ENCODE results near the gene HECA. TPM values are rescaled to one million over a fixed set of nuclear protein-coding genes. Genes with fewer than 3 reads are reported as not detected.
"Not testable (repeated sequence)": the region's sequence is repeated elsewhere in the genome, so short reads cannot be mapped to it uniquely, and the experiment has no call there.

The HECA gene
- total RNA-seq, 2 donors from 2014 or later: 59.6 to 83.3 TPM

DNA sequence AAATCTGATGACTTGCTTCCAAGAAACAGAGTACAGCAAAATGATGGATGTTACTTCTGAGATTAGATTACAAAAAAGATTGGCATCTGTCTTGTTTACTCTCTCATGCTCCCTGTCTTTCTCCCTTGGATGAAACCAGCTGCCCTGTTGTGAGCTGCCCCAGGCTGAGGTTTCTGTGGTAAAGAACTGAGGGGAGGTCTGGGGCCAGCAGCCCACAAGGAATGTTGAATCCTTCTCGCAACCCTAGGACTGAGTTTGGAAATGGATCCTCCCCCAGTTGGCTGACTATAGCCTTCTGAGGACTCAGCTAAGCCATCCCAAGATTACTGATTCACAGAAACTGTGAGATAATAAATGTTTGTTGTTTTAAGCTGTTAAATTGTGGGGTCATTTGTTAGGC is 5.6 kb upstream of the HECA start:
- Mint-ChIP-seq H3K36me3 (peaks cover 0 to 8% of the 10 kb centered on the region in 2 donors), H3K9me3 (no peaks in the 10 kb centered on the region), H3K27ac (no peak overlapping the region)
- ATAC-seq: no peak
- DNase-seq (ENCODE audit: low spot score in 2 of 2): no peak

DNA sequence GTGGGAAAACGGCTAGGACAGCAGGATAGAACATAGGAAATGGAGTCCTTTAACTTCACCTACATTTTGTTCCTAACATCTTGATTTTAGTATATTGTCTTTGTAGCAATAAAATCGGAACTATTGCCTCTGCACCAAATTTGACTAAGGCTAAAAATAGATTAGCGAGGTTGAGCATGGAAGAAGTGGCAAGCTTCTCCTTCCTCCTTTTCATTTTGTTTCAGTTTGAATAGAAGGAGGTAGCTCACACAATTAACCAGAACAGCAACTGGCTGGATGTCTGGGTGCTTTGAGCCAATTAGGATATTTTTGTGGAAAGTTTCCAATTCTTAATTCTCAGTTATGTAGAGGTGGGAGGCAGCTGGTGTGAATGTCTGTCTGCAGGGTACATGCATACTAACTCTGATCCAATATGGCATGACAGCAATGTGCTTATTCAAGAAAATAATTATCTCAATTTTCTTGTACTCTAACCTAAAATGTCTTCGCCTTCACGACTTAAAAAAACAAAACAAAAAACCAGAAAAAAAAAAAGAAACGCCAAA is 3.1 kb upstream of the HECA start:
- DNase-seq (ENCODE audit: low spot score in 2 of 2) (no peak), ATAC-seq (no peak)
- Mint-ChIP-seq H3K36me3 (peaks cover 11 to 19% of the 10 kb centered on the region in 2 donors), H3K27ac (peak overlapping the region in 1 of 2 donors; percentile 60), H3K9me3 (no peaks in the 10 kb centered on the region)

DNA sequence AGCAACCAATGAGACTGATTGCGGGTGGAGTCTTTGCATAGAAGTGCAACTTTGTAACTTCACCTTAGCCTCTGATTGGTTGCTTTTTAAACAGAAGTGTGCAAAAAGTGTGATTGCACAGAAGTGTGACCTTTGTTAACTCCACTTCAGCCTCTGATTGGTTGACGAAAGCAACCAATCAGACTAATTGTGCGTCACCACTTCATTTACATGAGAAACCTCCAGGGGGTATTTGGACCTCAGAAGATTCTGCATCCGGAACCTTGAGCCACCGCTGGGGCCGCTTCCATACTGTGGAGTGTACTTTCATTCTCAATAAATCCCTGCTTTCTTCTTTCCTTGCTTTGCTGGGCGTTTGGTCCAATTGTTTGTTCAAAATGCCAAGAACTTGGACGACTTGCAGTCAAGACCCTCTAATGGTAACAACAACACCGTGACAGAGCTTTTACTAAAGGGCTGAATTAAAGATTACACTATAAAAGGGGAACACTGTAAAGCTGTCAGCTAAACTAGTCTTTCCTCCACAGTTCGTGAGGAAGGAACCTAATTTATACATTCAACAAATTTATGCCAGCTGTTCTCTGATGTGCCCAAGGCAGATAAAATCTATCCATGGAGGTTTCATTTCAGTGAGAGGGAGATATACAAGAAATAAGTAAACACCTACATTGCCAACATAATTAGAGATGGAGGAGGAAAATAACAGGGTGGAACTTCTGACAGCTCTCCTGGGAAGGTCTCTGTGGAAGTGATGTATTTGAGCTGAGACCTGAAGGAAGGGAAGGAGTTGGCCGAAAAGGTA is 1.4 kb upstream of the HECA start:
- H3K27ac Mint-ChIP-seq: peak overlapping the region in 1 of 2 donors; percentile 60
- ATAC-seq (no peak), DNase-seq (ENCODE audit: low spot score in 2 of 2) (no peak)
- peaks cover 27 to 32% of the 10 kb centered on the region in 2 donors for H3K36me3 Mint-ChIP-seq
- no peaks in the 10 kb centered on the region for H3K9me3 Mint-ChIP-seq

DNA sequence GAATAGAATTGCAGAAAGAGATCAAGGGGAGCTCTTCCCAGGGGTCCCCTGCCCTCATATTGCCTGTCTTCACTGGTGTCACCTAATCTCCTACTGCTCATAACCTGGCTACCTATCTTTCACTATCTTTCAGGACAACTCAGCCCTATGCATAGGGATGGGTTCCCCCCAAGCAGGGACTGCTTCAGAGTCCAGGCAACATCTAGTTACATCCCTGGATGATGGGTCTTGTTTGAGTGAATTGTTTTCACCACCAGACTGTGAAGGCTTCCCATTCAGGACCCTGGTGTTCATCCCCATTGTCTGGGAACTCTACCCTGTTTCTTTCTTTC is 850 bp upstream of the HECA start:
- peak overlapping the region in 1 of 2 donors; percentile 60 for H3K27ac Mint-ChIP-seq
- no peak for DNase-seq (ENCODE audit: low spot score in 2 of 2)
- peaks cover 27 to 38% of the 10 kb centered on the region in 2 donors for H3K36me3 Mint-ChIP-seq
- no peak for ATAC-seq
- H3K9me3 Mint-ChIP-seq: no peaks in the 10 kb centered on the region

DNA sequence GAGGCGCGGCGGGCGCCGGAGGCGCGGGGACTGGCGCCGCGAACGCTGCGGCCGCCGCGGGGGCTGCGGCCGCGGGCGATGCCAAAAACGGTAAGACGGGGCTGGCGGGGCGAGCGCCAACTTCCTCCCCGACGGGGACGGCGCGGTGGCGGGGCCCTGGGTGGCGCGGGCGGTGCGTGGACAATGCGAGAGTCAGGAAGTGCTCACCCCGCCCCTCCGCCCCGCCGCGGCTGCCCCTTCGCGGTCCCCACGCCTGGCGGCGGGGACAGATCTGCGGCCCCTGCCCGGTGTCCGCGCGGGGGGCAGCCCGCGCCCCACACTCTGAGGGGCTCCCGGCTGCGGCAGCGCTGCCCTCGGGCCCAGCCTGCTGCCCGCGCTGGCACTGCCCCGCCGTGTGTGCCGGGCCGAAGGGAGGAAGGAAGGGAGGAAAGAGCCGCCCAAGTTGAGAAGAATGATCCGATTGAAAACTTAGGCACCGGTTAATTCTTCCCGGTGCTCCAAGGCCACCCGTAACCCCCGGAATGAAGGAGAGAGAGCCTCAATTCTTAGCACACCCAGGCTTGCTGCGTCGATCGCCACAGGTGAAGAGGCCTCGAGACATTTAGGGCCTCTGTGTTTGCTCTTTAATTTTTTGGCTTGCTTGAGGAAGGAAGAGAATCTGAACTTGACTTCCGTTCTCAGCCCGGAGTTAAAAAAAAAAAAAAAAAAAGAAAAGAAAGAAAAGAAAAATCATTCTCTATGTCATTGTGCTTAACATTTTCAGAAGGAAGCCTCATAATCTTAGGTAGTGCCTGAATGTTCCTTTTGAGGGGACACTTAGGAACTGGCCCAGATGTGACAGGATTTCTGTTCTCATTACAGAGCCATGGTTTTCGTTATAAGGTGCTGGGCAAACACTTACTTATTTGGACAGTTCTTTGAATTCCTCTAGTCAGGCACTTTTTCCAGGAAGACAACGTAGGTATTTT is 982 bp downstream of the HECA start:
- Mint-ChIP-seq H3K9me3 (no peaks in the 10 kb centered on the region), H3K36me3 (peaks cover 27 to 54% of the 10 kb centered on the region in 2 donors), H3K27ac (peak overlapping the region; percentile 97 to 99)
- ATAC-seq (peak; percentile 27 to 58), DNase-seq (ENCODE audit: low spot score in 2 of 2) (peak; percentile 63 to 67)

DNA sequence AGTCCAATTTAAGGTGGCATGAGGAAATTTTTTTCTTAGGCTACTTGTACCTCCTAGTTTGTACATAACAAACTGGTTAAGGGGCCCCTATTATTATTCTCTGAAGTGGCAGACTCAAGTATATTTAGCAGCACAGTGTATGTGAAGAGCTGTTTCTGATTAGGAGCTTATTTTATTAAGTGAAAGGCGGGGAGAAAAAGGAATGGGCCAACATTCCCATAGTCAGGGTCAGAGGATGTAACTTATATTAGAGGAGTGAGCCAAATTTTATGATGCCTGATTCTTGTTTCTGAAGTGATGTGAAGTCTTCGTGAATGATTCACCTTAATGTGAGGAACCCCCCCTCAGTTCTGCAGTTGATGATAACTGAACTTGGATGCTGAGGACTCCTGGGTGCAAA is 2.8 kb downstream of the HECA start:
- Mint-ChIP-seq H3K9me3 (no peaks in the 10 kb centered on the region), H3K36me3 (peaks cover 27 to 55% of the 10 kb centered on the region in 2 donors), H3K27ac (peak overlapping the region; percentile 97 to 99)
- DNase-seq (ENCODE audit: low spot score in 2 of 2) (no peak), ATAC-seq (no peak)

DNA sequence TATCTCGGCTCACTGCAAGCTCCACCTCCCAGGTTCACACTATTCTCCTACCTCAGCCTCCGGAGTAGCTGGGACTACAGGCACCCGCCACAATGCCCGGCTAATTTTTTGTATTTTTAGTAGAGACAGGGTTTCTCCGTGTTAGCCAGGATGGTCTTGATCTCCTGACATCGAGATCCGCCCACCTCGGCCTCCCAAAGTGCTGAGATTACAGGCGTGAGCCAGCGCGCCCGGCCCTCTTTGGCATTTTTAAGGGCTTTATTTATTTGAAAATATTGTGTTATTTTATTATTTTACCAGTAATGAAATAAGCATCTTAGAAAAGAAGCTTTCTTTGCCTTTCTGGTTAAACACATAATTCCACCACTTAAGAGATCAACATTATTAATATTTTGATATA is 6.0 kb downstream of the HECA start:
- H3K9me3 Mint-ChIP-seq, ATAC-seq: not testable (repeated sequence)
- Mint-ChIP-seq H3K36me3 (peaks cover 26 to 63% of the 10 kb centered on the region in 2 donors), H3K27ac (peak overlapping the region in 1 of 2 donors; percentile 97)
- peak in 1 of 2 donors; percentile 3 for DNase-seq (ENCODE audit: low spot score in 2 of 2)

DNA sequence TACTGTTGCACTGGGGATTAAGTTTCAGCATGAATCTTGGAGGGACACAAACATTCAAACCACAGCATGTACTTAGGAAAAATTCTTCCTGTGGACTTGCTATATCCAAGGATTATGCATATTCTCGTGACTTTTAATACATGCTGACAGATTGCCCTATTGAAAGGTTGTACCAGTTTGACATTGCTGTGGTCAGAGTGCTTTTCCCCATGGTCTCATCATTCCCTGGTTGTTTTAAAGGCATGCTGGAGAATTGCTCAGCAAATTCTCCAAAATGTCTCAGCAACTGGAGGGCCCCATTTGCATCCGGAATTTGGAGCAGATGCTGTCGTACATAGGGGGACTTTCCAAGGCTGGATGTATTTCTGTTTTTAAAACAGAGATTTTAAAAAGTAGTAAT is 7.4 kb downstream of the HECA start:
- Mint-ChIP-seq H3K36me3 (peaks cover 12 to 59% of the 10 kb centered on the region in 2 donors), H3K9me3 (no peaks in the 10 kb centered on the region), H3K27ac (peak overlapping the region; percentile 99)
- ATAC-seq: no peak
- DNase-seq (ENCODE audit: low spot score in 2 of 2): no peak

DNA sequence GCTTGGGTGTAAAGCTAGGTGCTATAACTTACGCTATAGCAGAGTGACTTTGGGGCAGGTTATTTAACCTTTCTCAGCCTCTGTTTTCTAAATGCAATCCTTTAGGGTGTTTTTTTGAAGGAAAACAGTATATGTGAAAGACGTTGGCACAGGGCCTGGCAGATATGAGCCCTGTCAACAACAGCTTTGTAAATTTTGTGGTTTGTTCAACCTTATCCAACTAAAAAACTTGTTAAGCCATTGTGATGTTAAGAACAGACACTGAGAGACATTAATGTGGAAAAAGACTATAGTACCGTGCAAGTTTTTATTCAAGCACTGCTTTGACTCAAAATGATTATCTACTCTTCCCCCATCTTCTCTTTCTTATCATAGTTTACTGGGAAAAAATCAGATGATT is 8.2 kb downstream of the HECA start:
- Mint-ChIP-seq H3K36me3 (peaks cover 4 to 59% of the 10 kb centered on the region in 2 donors), H3K9me3 (no peaks in the 10 kb centered on the region), H3K27ac (peak overlapping the region; percentile 99)
- DNase-seq (ENCODE audit: low spot score in 2 of 2) (no peak), ATAC-seq (no peak)

DNA sequence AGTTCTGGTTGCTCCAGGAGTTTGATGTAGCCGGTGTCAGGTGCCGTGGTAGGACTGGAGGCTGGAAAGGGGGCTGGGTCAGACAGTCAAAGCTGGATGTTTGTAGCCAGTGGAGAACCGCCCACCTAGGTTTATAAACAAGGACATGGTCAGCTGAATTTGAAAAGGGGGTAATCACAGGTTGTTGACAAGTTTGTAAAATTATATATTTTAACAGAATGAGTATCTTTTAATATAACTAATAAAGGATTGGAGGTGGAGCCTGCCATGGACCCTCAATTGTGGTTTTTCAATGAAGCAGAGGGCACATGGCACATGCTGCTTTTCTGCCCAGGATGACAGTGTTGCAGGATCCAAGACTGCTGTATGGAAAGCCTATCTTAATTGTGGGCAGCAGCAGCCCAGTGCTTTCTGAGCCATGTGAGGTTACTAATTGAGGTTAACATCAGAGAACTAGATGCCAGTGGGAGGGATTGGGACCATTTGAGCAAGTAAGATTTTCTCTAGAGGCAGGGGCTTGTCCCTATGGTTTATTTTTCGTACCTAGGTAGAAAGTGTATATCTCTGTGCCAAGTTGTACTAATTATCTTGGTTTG is 9.7 kb downstream of the HECA start:
- ATAC-seq (peak; percentile 52 to 60), DNase-seq (ENCODE audit: low spot score in 2 of 2) (peak in 1 of 2 donors; percentile 49)
- Mint-ChIP-seq H3K27ac (peak overlapping the region; percentile 99), H3K36me3 (peaks cover 0 to 55% of the 10 kb centered on the region in 2 donors), H3K9me3 (no peaks in the 10 kb centered on the region)

DNA sequence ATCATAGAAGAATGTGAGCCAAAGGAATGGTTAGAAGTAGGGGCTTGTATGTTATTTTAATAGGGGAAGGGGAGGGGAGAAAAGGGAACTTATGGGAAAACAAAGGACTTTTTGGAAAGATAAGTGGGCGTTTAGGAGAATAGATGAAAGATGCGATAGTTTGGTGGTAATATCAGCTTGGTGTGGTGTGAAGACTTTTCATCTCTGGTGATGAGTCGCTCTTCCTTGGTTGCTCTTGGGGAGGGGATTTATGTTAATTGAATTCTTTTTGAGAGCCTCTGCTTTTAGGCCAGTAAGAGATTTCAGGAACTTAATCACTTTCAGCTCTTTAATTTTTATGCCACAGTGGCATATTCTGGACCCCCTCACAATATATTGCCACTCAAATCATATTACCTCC is 10.8 kb downstream of the HECA start:
- DNase-seq (ENCODE audit: low spot score in 2 of 2) (no peak), ATAC-seq (peak; percentile 37 to 53)
- peak overlapping the region; percentile 99 for H3K27ac Mint-ChIP-seq
- no peaks in the 10 kb centered on the region for H3K9me3 Mint-ChIP-seq
- peaks cover 0 to 44% of the 10 kb centered on the region in 2 donors for H3K36me3 Mint-ChIP-seq

DNA sequence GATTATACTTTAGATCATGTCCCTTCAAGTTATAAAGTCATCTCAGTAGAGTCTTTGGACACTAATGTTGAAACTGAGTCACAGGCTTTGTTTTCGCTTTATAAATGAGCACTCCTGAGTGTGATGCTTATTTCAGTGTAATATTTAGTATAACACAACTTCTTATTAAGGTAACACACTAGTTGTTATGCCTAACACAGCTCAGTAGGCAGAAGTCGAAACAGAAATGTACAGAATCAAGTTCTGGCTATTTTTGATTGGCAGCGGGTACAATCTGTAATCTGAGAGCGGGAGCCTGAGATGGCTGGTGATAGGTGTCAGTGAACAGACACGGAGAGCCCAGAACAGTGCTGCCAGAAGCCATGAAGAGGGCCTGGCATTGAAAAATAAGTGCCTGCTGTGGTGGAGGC is 11.4 kb downstream of the HECA start:
- peak; percentile 78 to 82 for ATAC-seq
- Mint-ChIP-seq H3K36me3 (peaks cover 0 to 44% of the 10 kb centered on the region in 2 donors), H3K9me3 (no peaks in the 10 kb centered on the region), H3K27ac (peak overlapping the region; percentile 99)
- DNase-seq (ENCODE audit: low spot score in 2 of 2): peak in 1 of 2 donors; percentile 45

DNA sequence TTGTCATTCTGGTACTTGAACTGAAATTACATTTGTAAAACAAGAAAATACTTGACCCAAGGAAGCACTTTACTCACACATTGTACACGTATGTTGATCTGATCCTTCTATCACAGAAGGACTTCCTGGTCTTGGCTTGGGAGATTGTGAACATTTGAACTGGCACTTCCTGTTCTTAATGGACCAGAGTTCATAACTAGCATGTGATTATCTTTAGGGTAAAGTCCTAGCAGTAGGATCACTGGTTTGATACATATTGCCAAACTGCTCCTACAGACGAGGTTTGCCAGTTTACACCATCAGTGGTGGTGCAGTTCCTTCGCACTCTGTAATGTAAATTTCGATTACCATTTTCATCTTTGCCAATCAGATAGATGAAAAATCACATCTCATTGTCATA is 12.7 kb downstream of the HECA start:
- Mint-ChIP-seq H3K36me3 (peaks cover 0 to 44% of the 10 kb centered on the region in 2 donors), H3K9me3 (no peaks in the 10 kb centered on the region), H3K27ac (peak overlapping the region; percentile 99)
- no peak for ATAC-seq
- DNase-seq (ENCODE audit: low spot score in 2 of 2): no peak

DNA sequence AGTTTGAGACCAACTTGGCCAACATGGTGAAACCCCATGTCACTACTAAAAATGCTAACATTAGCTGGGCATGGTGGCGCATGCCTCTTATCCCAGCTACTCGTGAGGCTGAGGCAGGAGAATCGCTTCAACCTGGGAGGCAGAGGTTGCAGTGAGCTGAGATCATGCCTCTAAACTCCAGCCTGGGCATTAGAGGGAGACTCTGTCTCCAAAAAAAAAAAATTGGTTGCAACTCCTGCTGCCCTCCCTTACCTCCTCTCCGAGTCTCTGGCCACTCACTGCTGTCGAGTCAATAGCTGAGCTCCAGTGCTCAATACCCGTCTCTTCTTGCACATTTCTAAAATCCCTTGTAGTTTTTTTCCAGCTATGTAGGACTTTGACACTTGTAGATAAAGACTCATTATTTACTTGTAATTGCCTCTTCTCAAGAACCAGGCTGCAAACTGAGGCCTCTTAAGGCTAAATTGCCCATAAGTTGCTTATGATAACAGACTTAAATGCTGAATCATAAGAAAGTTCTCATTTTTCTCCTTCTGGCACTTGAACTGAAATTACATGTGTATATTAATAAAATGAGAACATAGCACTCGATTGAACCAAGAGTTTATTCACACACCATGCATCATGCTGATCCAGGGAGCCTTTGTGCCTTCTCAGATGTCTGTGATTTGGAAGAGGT is 13.8 kb downstream of the HECA start:
- peak overlapping the region; percentile 94 to 99 for H3K27ac Mint-ChIP-seq
- DNase-seq (ENCODE audit: low spot score in 2 of 2) (no peak), ATAC-seq (no peak)
- no peaks in the 10 kb centered on the region for H3K9me3 Mint-ChIP-seq
- H3K36me3 Mint-ChIP-seq: peaks cover 0 to 34% of the 10 kb centered on the region in 2 donors

DNA sequence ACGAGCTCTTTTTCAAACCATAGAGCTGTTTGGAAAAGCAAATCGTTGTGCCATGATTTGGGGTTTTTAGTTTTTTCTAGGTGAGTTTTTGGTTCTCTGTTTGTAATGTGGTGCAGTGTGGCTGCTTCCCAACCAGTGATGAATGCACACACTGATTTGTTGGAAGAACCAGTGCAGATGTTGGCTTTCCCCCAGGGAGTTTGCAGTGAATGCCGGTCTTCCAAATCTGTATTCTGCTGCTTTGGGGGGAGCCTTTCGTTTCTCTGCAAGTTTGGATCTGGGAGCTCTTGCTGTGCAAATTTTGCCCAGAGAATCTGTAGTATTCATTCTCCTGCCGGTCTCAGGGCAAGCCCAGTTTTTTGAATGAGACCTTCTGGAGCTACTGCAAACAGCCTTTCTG is 14.5 kb downstream of the HECA start:
- ATAC-seq (no peak), DNase-seq (ENCODE audit: low spot score in 2 of 2) (no peak)
- Mint-ChIP-seq H3K27ac (peak overlapping the region; percentile 93 to 94), H3K9me3 (no peaks in the 10 kb centered on the region), H3K36me3 (peaks cover 0 to 36% of the 10 kb centered on the region in 2 donors)

DNA sequence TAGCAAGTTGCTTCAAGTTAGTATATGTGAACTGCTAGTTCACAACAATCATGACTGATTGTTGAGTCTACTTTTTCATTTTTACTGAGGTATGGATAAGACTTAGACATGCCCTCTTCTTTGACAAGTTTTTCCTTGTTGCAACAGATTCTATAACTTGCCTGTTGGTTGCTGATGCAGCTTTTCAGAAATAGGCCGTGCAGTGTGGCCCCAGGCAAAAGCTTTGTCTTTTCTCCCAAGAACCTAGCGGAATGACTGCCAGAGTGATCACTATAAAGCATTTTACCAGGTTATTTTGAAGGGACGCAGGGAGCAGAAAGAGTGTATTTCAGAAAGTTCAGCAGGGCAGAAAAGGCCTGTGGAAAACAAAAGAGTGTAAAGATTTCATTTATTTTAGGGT is 16.0 kb downstream of the HECA start:
- DNase-seq (ENCODE audit: low spot score in 2 of 2) (no peak), ATAC-seq (no peak)
- H3K36me3 Mint-ChIP-seq: peaks cover 0 to 42% of the 10 kb centered on the region in 2 donors
- H3K27ac Mint-ChIP-seq: peak overlapping the region; percentile 94 to 99
- H3K9me3 Mint-ChIP-seq: no peaks in the 10 kb centered on the region
